ENCODE results near the gene WNK3.
A peak's percentile ranks its signal among the peaks of the same experiment; 100 is the strongest.
"Not testable (repeated sequence)": the region's sequence is repeated elsewhere in the genome, so short reads cannot be mapped to it uniquely, and the experiment has no call there.

Gene WNK3

DNA sequence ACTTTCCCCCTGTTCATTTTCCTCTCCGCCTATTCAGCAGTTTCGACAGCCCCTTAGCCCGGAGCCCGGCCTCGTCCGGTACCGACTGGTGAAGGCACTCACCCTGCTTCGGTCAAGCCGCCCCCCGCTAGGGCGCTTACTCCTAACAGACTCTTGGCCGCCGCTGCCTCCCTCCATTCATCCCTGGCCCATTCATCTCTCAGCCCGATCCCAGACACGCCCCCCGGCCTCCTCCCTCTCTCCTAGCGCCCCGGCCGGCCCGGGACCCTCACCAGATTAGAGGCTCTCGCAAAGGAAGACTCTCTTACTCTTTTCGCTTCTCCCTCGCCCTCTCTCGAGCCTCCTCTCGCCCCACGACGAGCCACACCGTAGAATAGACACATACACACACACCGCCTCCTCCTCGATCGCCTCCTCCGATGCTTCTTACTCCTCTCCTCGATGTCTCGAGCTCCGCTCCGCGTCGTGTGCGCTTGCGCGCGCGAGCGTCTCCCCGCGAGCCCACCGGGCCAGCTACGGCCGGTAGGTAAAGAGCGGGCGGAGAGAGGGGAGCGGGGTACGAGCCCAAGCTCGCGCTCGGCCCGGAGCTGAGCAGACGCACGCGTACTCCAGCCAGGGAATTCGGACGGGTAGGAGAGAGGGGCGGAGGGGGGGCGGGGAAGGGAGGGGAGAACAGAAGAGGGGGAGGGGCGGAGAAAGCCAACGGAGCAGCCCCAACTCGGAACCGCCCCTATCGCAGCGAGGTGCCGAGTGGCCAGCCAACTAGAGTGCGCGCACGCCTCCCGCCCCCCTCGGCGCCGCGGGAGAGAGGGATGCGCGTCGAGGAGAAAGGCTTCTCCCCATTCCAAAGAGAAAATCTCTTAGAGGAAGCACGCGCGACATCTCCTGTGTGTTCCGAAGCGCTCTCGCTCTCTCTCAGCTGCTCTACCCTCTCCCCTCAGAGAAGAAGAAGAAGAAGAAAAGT is at the start of gene WNK3:
Gene WNK3 (minus strand): TSS at position 633 of the 964 bp plus-strand sequence.
- no peak for DNase-seq (ENCODE audit: low spot score)

DNA sequence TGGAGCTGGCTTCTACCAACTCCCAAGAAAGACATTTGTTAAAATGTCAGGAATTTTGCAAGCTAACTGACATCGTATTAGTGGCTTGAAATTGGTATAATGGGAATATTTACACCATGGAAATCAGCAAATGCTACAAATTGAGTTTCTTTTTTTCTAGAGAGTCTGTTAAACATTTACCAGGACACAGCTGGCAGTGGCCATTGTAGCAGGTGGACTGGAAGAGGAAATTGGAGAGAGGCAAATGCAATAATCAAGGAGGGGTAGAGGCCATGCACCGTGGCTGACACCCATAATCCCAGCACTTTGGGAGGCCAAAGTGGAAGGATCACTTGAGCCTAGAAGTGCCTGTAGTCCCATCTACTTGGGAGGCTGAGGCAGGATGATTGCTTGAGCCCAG is 49.4 kb upstream of the WNK3 start:
- DNase-seq (ENCODE audit: low spot score), result no peak

DNA sequence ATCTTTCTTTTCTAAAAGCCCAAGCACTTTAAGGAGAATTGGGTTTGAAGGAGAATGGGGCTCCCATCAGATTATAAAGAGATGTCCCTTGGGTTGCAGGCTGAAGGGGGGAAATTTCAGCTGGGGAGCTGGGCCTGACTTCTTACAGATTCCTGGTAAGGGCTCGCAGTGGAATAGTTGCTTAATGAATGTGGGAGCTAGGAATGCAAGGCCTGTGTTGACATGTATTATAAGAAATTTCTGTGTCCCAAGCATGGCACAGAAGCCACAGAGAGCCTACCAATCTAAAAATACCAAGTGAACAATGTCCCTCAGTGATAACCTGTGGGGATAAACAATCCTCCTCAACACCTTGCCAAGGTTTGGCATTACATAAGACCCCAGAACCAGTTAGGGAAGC is 39.3 kb upstream of the WNK3 start:
- no peak for DNase-seq (ENCODE audit: low spot score)

DNA sequence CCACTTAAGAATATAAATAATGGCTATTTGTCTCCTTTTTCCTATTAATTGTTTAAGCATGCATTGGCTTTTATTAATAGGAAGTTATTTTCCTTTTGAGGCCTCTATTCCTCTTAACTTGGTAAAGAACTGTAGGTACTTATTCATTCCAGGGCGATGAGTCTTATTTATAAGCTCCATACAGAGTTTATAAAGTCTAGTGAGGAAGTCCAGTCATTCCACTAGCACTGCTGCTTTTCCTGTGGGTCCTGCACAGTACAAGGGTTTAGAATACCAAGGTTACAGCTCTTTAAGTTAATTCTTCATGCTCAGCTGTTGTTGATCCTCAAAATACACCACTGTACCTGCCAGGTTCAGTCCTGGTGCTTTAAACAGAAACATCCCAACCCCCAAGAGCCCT is 28.5 kb upstream of the WNK3 start:
- DNase-seq (ENCODE audit: low spot score), result no peak

DNA sequence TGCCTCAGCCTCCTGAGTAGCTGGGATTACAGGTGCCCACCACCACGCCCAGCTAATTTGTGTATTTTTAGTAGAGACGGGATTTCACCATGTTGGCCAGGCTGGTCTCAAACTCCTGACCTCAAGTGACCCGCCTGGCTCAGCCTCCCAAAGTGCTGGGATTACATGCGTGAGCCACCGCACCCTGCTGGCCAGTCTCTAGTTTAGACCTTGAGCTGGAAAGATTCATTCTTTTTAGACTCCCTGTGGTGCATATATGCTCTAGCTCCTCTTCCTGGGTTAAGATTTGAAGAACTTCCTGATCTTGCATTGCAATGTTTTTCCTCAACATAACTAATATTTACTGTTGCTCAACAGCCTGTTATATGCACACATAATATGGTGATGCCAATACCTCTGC is 26.8 kb upstream of the WNK3 start:
- DNase-seq (ENCODE audit: low spot score), result not testable (repeated sequence)

DNA sequence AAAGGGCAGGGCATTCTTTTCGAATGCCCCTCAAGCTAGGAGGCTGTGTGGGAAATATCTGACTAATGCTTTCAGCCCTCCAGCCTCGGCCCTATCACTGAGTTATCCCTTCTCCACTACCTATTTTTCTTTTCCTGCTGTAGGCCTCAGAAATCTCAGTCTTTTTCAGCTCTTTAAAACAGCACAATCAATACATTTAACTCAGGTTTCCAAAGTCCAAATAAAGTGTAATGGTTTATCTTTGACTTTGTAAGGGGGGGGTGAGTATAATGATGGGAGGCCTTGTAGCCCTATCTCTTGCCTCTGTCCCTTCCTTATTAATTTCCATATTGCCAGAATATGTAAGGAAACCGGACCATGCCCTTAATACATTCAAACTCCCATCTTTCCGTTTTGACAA is 1.6 kb upstream of the WNK3 start:
- no peak for DNase-seq (ENCODE audit: low spot score)

DNA sequence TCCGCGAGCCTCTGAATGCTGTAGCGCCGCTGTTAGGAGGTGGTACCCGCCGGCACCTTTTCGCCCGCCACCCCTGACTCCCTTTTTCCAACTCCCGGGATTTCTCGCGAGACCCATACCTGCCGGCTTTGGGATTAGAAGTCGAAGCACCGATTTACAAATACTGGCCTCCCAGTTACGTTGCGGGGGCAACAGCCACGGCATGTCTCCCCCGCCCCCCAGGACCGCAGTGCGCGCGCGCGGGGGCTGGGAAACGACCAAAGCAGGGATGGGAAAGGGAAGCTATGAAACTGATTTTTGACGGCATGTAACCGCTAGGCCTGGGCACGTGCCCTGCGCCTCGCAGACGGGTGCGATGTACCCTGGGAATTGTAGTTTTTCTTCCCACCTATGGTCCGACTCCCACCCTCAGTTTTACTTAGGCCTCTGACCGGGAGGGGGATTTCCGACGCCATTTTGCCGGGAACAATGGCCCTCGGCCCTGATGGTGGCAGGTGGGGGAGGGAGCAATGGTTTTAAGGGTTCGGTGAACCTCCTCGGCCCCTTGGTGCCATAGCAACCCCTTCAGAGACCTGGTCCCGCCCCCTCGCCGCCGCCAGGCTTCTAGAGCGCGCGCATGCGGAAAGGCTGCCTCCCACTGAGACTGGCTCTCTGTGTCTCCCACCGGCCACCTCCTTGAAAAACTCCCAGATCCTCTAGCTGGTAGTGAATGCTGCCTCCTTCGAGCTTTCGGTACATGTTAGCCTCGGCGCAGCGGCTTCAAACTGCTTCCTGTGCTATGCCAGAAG is 772 bp upstream of the WNK3 start:
- DNase-seq (ENCODE audit: low spot score), result no peak

DNA sequence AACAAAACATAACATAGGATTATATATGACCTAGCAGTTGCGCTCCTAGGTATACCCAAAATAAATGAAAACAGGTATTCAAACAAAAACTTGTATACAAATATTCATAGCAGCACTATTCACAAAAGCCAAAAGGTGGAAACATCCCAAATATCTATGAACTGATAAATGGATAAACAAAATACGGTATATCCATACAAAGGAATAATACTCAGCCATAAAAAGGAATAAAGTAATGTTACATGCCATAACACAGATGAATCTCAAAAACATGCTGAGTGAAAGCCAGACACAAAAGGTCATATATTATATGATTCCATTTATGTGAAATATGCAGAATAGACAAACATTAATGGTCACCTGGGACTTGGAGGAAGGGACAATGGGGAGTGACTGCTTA is 5.2 kb downstream of the WNK3 start:
- DNase-seq (ENCODE audit: low spot score), result no peak

DNA sequence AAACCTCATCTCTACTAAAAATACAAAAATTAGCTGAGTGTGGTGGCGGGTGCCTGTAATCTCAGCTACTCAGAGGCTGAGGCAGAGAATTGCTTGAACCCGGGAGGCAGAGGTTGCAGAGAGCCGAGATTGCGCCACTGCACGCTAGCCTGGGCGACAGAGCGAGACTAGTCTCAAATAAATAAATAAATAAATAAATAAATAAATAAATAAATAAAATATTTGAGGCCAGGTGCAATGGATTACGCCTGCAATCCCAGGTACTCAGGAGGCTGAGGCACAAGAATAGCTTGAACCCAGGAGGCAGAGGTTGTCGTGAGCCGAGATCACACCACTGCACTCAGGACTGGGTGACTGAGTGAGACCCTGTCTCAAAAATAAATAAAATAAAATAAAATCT is 20.5 kb downstream of the WNK3 start:
- DNase-seq (ENCODE audit: low spot score), result not testable (repeated sequence)

DNA sequence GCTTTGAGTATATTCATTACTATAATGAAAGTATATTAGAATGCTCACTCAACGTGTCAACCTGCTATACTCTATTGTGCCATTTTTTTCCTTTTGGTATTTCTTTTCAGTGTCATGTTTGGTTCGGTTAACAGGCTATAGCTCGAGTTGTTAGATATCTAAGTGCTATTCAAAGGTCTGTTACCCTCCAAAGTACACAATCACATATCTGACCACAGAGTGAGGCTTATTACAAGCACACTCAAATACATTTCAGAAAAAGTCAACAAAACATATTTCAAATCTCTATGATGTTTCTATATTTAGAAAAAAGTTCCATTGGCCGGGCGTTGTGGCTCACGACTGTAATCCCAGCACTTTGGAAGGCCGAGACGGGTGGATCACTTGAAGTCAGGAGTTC is 32.8 kb downstream of the WNK3 start:
- DNase-seq (ENCODE audit: low spot score), result no peak

DNA sequence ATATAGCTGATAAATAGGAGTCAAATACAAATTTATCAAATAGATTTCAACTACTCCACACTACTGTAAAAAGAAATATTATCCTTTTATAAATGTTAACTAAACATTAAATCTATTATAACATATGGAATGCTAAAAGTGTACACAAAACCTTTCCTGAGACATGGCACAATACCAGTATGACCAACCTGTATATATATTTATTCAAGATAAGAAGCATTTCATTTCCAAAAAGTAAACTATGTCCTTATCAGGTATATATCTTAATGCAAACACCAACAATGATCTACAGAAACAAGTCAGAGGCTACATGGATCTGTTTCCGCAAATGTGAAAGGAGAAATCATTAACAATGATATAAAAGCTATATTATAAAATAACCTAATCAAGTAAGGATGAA is 37.8 kb downstream of the WNK3 start:
- no peak for DNase-seq (ENCODE audit: low spot score)

DNA sequence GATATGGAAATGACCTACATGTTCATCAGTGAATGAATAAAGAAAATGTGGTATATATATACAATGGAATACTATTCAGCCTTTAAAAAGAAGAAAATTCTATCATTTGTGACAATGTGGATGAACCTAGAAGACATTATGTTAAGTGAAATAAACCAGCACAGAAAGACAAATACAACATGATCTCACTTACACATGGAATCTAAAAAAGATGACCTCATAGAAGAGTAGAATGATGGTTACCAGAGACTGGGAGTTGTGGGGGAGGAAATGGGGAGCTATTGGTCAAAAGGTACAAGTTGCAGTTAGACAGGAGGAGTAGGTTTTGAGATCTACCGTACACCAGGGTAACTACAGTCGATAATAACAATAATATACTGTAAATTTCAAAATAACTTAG is 51.5 kb downstream of the WNK3 start:
- DNase-seq (ENCODE audit: low spot score), result no peak

DNA sequence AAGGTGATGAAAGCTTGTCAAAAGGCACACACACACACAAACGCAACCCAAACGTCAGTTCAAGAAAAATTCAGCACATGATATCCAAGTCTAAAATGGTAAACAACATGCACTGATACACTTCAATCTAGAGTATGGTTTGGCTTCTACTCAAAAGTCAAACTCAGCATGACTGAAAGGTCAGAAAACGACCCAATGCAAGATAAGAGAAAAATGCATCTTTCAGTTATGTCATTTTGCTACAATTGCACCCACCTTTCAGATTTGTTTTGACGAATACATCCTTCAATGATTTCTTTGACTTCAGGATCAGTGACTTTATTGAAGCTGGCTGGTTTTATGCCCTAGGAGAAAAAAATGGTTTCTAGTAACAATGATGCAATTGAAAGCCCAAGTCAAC is 56.3 kb downstream of the WNK3 start:
- DNase-seq (ENCODE audit: low spot score), result no peak

DNA sequence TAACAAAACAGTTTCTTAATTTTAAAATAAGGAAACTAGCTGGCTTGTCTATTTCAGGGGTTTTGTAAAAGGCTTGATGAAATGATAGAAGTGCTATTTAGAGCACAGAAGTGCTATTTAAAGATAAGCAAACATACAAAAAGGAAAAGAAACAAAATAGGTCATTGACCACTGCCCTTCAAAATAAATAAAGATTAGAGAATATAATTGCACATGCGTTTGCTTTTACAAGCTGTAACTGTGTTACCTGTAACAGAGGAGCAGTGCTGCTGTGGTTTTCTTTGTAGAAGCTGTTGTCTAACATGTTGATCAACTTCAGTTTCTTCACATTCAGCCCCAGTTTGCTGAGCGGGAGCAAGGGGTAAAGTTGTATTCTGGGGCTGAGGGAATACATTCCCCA is 63.5 kb downstream of the WNK3 start:
- DNase-seq (ENCODE audit: low spot score), result no peak

DNA sequence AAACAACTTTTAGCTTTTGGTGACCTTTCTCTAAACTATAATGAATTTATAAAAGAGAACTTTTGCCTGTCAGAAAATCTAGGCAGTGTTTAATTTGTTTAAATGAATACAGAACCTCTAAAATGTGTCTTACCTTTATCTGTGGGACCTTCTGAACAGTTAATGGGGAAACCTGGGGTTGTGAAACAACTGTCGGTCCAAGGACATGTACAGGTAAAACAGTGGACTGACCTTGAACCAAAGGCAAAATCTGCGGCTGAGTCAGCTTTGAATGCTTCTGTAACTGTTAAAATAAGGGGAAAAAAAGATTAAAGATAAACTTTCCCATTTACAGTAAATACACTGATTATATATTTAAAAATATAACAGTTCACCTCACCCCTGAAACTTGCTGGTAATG is 65.1 kb downstream of the WNK3 start:
- no peak for DNase-seq (ENCODE audit: low spot score)

DNA sequence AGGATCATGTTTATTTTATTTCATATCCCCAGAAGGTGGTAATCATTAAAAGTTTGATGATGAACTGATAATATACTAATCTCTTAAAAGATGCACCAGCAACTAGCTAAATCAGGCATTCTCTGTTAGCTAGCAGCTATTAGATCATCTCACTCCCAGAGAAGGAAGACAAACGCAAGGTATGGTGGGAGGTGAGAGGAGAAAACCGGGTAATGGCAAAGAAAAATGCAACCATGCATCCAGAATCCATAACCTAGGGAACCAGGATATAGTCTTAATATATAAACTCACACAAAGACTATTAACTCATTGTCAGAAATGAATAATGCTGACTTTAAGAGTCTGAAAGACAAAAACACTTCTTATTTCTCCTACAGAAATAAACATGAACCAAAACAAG is 66.1 kb downstream of the WNK3 start:
- no peak for DNase-seq (ENCODE audit: low spot score)

DNA sequence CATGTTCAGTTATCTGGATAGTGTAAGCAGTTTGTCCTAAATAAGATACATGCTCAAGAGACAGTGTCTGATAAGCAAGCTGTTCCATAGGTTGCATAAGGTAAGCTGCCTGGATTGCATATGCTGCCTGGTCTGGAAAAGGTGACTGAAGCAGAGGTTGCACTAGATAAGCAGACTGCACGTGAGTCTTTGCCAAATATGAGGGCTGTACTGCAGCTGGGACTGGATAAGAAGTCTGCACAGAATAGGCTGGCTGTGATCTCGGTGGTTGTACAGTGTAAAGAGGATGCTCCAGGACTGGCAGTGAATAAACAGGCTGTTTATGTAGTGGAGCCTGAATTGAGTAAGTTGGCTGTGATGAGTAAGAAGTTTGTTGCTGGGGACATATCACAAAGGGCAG is 68.9 kb downstream of the WNK3 start:
- DNase-seq (ENCODE audit: low spot score), result no peak

DNA sequence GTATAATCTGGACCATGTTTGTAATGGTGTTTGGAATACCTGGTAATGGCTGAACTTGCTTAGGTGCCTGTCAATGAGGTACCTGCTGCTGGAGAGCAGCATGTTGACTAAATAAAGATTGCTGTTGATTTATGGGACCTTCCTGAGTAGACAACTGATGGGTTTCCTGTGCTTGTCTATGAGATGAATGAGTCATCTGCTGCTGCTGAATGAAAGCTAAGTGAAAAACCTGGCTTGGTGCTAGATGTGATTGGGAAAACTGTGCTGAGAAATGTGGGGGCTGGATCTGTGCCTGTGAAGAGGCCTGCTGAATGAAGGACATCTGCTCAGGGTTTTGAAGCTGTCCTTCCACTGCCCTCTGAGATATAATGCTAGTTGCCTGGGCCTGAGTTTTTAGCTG is 69.6 kb downstream of the WNK3 start:
- no peak for DNase-seq (ENCODE audit: low spot score)

DNA sequence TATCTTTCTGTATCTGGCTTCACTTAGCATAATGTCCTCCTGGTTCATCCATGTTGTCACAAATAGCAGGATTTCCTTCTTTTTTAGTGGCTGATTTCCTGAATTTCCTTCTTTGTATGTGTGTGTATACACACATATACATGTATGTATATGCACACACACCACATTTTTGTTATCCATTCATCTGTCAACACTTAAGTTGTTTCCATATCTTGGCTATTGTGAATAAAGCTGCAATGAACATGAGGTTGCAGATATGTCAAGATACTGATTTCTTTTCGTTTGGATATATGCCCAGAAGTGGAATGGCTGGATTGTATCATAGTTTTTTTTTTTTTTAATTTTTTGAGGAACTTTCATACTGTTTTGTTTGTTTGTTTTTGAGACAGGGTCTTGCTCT is 76.2 kb downstream of the WNK3 start:
- no peak for DNase-seq (ENCODE audit: low spot score)

DNA sequence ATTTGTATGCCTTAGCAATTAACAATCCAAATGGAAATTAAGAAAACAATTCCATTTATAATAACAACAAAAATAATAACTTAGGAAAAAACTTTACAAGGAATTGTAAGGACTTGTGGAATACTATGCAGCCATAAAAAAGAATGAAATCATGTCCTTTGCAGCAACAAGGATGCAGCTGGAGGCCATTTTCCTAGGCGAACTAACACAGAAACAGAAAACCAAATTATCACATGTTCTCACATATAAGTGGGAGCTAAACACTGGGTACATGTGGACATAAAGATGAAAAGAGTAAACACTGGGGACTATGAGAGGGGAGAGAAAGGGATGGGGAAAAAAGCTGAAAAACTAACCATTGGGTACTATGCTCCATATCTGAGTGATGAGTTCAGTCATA is 77.4 kb downstream of the WNK3 start:
- DNase-seq (ENCODE audit: low spot score), result no peak

DNA sequence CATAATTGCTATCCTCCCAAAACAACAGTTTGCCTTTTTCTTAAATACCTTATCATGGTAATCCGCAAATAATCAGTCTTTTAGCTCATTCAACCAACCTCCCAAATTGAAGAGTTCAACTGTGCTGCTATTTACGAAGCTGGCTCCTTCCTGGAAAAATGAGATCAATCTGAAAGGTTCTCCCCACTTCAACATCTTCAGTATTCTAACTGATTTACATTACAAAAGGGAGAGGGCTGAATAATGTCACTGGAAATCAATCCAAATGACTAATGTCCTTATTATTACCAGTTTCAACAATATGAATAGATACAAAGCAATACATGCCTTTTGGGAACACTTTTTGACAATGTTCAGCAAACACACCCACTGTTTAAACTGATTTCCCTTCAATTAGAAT is 86.2 kb downstream of the WNK3 start:
- DNase-seq (ENCODE audit: low spot score), result no peak

DNA sequence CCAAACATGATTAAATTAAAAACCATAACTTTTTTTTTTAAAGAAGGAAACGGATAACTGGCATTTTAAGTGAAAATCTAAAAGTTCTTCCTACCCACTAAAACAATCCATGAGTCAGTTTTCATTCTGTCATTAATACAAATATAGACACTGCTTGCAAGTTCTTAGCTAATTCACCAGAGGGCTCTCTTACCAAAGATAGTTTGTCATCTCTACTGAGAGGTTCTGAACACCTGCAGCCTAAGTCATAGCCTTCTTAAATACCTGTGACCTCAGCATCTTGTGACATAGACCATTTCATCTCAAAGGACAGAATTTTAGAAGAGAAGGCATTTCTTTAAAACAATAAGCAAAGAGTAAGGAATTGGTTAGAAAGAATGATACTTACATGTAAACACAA is 109.5 kb downstream of the WNK3 start:
- DNase-seq (ENCODE audit: low spot score), result peak; percentile 44

DNA sequence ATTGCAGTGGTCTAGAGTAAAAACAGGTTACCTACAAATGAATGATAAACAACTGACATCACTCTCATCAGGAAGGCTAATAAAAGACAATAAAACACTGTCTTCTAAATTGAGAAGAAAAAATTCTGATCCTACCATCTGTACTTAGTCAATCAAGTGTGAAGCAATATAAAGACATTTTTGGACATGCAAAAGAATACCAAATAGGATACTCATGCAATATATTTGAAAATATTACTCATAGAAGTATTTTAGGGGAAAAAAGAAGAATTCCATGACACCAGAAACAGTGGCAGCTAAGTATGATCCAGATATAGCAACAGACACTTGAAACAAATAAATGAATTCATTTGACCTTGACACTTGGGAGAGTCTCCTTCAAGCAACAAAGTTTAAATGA is 111.0 kb downstream of the WNK3 start:
- no peak for DNase-seq (ENCODE audit: low spot score)
